HG03442 (cell line): ENCODE results near the gene TIRAP.

Experiments used
- ATAC-seq: cut with Tn5 transposase; IDR thresholded peaks from one replicate; pipeline ENCODE4 v1.9.1; 2021; ENCODE audit warnings: mild to moderate bottlenecking, moderate library complexity; ENCODE audit not compliant: unreplicated experiment

Gene TIRAP

DNA sequence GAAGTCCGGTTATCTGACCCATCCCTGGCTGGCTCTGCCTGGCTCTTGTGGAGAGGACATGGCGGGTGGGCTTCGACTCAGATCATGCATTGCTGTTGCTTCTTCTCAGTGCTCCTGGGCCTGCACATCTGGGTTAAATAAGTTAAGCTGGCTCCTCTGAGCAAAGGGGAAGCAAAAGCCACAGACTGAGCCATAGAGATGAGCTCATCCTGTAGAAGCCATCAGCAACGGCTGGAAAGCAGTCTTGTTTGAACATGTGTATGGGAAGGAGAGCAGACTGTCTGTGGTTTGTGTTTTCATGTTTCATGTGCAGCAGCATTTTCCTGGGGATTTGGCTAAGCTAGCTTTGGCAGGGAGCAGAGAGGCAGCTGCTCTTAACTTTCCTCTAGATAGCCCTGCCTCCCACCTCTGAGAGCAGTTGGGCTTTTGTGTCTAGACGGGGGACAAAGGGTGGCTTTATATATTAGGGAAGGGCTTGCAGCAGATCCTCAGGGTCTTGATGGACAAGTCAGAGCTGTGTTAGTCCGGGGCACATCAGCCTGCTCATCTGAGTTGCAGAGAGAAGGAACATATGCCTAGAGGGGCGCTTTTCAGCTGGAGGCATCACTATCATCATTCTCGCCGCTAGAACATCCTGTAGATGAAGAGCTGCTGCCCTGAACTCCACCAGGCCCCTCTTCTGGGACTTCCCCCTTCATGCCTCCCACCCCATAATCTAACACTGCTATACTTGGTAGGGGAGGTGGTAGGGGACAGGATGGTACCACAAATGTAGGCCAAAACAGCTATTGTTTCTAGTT is 35.9 kb downstream of the TIRAP start:
- ATAC-seq: peak; percentile 83

DNA sequence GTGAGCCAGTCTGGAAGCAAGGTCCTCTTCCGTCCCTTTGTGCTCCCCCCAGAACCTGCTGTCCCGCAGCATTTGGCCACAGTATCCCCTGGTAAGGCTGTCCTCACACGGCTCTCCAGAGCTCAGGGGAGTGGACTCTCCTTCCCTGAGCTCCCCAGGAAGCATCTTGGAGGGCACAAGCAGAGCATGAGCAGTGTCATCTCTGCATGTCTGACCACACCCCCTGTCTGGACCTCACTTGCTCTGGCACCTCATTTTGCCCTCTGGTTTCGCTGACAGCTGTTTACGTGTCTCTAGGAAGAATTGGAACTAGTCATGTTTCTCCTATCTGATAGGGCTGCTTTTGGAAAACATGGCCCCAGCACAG is 36.5 kb downstream of the TIRAP start:
- no peak for ATAC-seq

DNA sequence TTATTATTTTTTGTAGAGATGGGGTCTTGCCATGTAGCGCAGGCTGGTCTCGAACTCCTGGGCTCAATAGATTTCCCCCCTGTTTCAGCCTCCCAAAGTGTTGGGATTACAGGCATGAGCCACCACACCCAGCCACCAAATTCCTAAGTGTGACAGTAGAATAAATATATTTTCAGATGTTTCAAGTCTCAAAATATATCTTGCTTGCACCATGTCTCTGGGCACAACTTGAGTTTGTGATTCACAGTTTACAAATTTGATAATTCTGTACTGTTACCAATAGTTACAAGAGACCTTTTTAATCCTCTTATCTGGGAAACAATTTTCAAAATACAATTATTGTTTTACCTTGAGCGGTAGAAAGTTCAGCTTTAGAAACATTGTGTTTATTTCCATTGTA is 40.1 kb downstream of the TIRAP start:
- no peak for ATAC-seq

DNA sequence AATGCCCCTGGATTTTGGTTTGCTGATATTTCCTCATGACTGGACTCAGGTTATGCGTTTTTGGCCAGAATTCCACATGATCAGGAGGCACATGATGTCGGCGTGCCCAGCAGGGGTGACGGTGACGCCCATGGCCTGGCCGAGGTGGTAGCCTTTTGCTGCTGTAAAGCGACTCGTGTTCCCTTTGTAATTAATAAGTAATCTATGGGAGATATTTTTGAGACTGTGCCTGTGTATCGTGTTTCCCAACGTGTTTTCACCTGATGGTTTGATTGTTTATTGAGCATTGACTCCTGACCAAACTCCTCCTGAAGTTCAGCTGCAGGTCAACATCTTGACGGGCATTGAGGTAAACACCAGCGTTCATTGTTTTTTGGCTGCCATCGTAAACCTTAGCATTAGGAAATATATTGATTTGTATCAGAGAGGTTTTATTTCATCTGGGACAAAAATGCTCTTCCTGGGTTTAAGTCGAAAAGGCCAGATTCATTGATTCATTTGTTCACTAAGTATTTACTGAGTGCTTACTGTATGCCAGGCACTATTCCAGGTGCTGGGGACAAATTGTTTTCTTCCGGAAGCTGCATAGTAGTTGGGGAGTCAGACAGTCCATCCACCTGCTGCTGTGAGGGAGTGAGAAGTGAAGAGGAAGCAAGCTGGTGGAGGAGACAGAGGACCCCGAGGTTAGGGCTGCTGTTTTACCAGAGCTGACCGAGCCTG is 44.5 kb downstream of the TIRAP start:
- no peak for ATAC-seq

DNA sequence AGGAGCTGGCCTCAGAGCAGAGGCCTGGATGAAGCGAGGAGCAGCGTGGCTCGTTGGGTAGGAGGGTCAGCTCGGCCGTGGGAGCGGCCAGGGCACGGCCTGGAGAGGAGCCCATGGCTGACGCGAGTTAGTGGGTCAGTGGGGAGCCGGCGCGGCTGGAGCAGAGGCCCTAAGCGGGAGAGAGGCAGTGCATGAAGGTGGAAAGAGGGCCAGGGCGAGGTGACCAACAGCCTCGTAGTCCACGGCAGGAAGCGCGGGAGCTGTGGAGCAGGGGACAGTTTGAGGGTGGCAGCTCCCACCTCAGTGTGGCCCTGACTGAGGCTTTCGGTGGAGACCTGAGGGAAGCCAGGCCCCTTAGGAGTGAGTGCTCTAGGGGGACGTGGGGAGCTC is 45.1 kb downstream of the TIRAP start:
- ATAC-seq: no peak

DNA sequence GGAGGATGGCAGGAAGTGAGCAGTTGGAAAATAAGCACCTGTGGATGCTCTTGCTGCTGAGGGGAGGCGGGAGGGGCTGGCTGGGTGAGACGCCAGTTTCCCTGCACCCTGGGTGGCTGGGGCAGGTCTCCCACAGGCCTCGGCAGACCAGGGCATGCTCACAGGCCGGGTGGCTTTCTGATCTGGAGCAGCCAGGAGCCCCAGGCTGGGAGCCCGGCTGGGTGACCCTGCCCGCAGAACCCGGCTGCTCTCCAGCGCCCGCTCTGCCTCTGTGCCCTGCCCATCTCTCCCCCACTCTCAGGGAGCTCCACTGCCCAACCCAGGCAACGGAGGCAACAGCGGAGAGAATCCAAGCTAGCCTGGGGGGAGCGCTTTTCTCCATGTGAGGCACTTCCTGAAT is 45.6 kb downstream of the TIRAP start:
- no peak for ATAC-seq

DNA sequence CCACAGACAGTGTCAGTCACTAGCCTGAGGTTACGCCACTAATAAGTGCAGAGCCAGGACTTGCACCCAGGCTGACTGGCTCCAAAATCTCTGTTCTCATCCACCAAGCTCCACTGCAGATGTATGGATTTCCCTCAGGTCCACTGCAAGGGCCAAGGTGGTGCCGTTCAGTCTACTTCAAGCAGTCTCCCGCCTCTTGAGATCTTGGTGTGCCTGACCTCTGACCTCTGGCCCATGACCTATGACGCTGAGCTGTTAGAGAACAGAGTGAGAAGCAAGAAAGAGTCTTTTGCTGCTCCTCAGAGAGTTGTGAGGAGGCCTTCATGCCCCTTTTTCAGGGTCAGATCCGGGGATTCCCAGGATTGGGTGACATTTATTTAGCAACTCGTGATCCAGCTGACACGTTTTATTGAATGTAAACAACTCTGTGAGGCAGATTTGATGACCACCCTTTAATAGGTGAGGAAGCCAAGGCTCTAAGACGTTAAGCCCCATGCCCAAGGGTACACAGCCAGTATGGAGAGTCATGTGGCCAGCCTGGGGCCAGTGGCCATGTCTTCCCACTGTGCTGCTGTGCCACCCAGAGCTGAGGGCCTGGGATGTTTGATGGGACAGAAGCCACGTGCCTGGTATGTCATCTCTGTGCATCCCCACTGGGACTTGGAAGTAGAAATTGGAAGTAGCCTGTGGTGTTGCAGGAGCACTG is 46.2 kb downstream of the TIRAP start:
- ATAC-seq: no peak

DNA sequence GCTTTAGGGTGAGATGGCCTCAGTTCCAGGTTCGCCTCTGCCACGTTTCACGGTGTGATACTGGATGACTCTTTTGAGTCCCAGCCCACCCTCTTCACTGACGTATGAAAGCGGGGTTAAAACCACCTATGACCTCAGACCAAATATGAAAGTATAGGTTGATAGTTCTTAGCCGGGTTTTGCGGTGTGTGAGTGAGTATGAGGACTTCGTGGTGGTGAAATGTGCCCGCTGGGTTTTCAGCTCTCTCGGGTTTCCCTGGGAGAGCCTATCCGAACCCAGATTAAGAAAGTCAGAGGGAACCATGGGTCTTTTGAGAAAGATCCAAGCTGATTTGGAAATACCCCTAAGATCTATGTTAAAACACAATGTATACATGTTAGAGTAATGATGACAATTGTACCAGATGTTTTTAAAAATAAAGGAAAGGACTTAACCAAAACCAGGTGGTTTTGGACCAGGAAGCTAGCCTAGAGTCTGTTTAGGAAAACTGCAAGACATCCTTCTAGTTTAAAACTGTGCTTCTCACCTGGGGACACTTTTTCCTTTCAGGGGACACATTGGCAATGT is 46.8 kb downstream of the TIRAP start:
- ATAC-seq: no peak

DNA sequence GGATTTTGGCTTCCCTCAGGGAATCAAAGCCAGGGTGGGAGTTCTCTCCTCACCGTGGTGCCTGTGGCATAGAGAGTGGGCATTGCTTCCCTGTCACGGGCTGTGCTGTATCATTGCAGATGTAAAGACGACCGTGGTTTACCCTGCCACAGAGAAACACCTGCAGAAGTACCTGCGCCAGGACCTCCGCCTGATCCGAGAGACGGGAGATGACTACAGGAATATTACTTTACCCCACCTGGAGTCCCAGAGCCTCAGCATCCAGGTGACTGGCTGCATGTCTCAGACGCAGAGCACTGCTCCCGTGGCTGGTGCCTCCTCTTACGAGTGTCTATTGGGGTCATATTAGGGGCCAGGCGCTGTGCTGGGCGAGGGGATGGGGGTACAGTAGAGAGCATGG is 48.4 kb downstream of the TIRAP start:
- no peak for ATAC-seq

DNA sequence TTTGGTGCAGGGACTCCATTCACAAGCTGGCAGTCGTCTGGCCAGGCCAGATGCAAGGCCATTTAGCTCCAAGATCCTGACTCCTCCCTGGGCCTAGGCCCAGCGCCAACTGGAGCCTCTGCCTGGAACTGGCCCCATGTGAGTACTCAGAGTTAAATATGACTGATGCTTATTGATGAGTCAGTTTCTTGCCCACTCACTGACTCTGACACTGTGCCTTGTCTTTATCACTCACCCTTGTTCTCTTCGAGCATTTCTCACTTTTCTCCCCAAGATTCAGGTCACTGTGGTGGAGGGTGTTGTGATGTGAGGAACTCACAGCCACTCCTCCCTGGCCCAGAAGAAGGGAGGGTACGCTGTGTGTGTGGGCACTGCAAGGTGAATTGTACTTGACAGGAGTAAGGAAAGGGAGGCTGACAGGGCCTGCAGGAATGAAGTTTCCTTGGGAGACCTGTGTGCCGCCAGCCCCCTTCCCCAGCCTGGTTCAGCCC is 49.4 kb downstream of the TIRAP start:
- ATAC-seq: no peak

DNA sequence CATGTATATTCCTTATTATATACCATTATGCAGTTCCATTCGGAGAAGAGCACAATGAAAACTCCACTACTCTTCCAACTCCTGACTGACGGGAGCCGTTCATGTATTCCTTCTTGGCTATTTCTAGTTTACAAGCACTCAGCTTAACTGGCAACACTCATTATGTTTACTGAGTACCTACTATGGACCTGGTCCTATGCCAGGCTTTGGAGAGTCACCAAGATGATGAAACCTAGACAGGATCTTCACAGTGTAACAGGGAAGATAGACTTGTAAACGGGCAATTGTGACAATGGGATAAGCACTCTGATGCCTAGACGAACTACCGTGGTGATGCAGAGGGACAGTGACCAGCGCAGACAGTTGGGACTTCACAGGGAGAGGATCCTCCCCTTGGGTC is 50.2 kb downstream of the TIRAP start:
- ATAC-seq: no peak

DNA sequence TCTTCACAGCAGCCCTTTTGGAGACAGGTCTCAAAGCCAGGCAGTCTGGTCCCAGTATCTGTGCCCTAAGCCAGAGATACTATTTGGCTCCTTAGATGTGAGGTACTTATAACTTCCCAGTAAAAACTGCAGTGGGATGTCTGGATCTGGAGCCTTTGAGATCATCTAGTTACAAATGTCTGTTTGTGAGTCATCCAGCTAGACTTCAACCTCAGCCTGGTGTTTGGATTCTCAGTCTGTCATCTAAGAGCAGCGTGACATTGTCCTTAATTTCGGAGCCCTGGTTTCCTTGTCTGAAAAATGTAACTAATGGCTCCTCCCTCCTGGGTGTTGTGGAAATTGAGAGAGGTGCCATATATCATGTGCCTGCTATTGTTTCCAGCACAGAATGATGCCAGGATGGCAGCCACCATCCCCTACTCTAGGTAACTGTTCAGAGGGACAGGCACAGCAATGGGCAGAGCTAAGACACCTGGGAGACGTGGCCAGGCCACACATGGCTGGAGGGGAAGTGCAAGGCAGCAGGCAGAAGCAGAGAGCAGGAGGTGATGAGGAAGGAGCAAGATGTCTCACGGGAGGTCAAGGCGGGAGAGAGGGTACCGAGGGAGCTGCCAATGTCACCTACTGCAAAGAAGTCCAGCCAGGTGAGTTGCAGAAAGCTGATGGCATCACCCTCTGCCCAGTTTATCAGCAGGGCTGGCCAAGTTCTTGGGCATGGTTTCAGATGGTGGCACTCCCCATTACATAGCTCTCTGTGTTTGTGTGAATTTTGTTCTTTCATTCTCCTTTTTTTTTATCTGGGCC is 52.0 kb downstream of the TIRAP start:
- no peak for ATAC-seq

DNA sequence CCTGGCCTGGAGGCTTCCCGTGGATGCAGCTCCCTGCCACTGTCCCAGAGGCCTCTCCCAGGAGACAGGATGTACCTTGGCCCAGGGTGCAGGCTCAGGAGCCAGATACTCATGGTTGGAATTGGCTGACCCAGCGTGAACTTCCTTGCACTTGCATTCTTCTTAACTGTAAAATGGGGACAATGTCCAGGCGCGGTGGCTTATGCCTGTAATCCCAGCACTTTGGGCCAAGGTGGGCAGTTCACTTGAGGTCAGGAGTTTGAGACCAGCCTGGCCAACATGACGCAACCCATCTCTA is 52.5 kb downstream of the TIRAP start:
- ATAC-seq: no peak

DNA sequence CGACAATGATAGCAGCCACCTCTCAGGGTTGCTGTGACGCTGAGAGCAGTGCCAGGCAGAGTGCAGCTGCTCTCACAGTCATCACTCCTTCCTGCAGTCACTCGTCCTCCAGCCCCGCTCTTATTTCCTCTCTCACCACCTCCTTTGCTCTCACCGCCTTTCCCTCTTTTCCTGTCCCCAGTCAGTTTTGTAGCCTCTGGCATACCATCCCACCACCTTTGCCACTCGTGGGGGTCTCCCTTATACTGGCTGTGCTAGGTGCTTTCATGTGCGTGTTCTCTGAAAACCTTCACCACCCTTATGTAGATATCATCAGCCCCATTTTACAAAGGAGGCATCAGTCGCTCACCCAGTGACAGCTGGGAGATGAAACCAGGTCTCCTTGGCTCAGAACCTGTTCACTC is 53.2 kb downstream of the TIRAP start:
- ATAC-seq: no peak

DNA sequence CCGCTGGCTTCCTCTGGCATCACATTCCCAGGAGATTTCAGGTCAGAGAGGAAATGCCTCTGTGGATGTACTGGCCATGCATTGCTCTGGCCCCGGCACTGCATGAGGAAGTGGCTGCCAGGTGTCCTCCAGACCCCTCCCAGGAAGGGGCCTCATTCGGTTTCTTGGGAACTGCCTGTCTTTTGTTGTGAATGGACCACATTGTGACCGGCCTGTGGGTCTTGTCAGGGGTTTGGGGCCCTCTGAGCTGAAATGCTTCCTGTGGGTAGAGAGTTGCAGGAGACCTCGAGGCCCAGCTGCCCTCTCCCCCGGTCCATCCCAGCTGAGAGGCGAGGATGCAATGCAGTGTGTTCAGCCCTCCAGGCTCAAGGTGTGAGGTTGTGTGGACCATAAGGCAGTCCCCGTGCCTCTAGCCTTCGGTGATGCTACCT is 53.8 kb downstream of the TIRAP start:
- no peak for ATAC-seq

DNA sequence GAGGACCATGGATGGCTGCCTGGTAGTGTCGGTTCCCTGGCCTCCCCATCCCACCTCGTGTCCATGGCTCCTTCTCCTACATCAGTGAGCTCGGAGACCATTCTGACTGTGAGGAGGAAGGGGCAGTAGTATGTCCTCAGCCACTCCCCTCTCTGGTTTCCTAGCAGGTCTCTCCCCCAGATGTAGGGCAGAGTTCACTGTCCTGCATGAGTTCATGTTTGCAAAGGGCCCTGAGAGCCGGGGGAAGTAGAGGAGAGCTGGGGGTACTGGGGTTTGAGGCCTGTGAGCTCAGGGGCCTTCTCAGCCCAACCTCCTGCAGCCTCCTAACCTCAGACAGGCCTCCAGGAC is 54.2 kb downstream of the TIRAP start:
- ATAC-seq: no peak

DNA sequence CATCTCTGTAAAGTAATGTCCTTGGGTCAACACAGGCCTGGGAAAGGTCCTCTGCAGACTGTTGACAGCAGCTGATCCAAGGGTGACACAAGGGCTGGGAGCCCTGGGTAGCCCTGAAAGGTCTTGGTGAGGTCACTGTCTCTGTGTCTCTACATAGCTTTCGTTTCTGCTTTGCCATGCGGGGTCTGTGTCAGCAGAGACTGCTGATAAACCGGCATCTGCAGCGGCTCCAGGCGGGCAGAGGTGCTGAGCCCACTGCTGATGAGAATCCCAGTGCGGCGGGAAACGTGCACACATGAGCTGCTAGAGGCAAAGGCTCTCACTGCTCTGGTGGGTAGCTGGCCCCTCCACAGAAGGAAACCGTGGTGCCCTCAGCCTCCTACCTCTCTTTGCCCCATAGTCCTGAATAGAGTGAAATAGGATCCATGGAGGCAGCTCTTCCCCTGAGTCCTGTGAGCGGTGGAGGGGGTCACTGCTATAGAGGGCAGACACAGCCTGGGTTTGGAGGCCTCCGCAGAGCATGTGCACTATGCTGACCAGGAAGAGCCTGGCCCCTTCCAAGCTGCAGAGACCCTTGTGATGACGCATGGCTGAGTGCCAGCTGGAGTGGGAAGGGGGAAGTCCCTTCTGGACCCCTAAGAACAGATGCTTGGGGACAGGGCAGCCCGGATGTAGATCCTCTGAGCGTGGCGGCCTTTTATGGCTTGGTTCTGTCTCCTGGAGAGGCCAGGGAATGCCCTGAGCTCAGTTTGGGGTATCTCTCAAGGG is 54.8 kb downstream of the TIRAP start:
- no peak for ATAC-seq

DNA sequence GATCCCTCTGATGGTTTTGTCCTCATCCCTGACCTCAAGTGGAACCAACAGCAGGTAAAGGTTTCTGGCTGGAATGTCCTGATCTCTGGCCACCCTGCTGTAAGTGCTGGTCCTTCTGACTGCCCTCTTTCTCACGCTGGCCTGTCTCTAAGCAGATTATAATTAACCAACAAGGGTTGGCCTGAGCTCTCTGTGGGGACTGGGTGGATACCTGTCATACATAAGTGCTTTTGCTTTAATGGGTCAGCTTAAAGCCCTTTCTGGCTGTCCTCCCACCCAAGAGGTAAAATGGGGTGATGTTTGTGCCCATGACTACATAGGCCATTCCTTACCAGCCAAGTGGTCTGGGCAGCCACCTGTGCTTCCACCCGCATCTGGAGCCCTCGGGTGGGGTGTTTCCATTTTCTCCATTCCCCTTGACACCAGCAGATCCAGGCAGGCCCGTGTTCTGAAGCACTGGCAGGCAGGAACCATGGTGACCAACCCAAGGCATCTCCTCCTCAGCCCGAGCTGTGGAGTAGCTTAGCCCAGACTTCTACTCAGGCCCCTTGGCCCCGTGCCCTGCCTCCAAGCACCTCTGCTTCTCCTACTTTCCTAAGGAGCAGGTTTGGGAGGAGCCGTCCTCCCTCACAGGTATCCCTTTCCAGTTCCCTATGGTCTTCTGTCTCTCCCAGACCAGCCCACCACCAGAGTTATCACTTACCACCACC is 55.6 kb downstream of the TIRAP start:
- no peak for ATAC-seq

DNA sequence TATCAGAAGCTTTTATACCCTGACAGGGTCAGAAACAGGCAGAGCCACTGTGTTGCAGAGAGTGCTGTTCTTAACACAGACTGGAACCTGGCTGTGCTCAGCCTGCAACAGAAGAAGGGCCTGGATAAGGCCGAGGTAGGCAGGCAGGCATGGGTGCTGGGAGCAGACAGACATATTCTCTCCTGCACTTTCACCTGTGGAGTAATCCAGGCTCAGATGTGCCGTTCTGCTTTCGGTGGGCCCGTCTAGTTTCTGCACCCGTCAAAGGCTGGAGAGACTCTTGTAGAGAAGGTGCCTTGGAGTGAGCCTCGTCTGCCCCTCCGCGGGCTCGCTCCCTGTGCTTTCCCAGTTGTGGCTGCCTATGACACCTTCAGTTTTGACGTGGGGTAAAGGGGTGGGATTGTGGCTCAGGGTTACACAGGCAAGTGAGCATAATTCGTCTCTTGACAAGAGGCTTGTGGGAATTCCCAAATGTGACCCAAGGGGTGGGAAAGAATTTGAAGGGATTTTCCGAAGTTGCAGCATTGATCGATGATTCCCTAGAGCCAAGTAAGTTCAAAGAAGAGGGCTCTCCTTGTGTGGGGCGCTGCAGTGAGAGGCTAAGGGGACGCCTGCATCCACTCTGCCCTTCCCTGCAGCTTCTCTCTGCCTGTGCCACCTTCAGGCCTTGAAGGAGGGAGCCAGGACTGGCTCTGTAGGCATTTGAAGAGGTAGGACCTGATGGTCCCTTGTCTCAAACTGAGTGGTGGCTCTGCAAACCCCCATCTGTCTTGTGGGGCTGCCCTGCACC is 56.4 kb downstream of the TIRAP start:
- ATAC-seq: no peak
